K562 (cell line): ENCODE results near the gene LY6G6F. TPM values are rescaled to one million over a fixed set of nuclear protein-coding genes. Genes with fewer than 3 reads are reported as not detected.

Experiments used
- ATAC-seq: fragments of 200-7000 bp; cut with Tn5 transposase; 3 replicates; pipeline ENCODE4 v1.9.1; 2020; ENCODE audit warnings: moderate library complexity
- BruUV-seq: library from RNA; stranded (reverse); fragments of 400-500 nt; replicated peaks from 2 replicates; lab custom pipeline; 2021; lab: Mats Ljungman, UMichigan
- CTCF ChIA-PET: fragments of 300-600 bp; formaldehyde crosslinking; extraction: SDS; loops from one replicate; lab custom pipeline; 2021; ENCODE audit warnings: low intra/inter-chr PET ratio; lab: Yijun Ruan, JAX
- POLR2A ChIA-PET: fragments of 300-600, 350-650 bp; sonication (Branson Sonifier 250); formaldehyde crosslinking; extraction: SDS; loops from one replicate; lab custom pipeline; 2021; ENCODE audit warnings: antibody characterized with exemption, inconsistent platforms; lab: Yijun Ruan, JAX
- DNase-seq, 4 experiments: peaks; one replicate each; pipeline versions ENCODE4 v3.0.0 to v3.0.0-alpha.2; 2011 to 2018; ENCODE audit warnings: low spot score in 3 of 4, mixed read lengths in 3 of 4; ENCODE audit errors: extremely low read depth in 1 of 4
- FAIRE-seq: peaks from 2 replicates; lab custom pipeline; 2011; peaks lifted over from hg19 to GRCh38; lab: Jason Lieb, UNC
- H2AFZ ChIP-seq: 2 replicates; pipeline ENCODE4 v1.6.0; 2011; ENCODE audit warnings: low read depth, low read length, control low read depth, inconsistent platforms
- H3K27ac ChIP-seq: fragments of 200-600 bp; 3 replicates; pipeline ENCODE4 v1.8.0; 2011; ENCODE audit warnings: low read depth, mild to moderate bottlenecking, control low read depth, inconsistent platforms, low read length, moderate library complexity, mixed read lengths; ENCODE audit errors: extremely low read depth
- H3K27me3 ChIP-seq, 2 experiments: fragments of 300-600 bp in 1 of 2; 2 replicates in 1 of 2; 3 replicates in 1 of 2; pipeline versions ENCODE4 v1.6.0 to v1.8.0; 2011; ENCODE audit warnings: inconsistent platforms in 2 of 2, low read length in 2 of 2, mild to moderate bottlenecking in 1 of 2, mixed read lengths in 1 of 2, moderate library complexity in 1 of 2; ENCODE audit not compliant: control insufficient read depth in 2 of 2, insufficient read depth in 2 of 2
- H3K36me3 ChIP-seq: fragments of 300-600 bp; 3 replicates; pipeline ENCODE4 v1.8.0; 2011; ENCODE audit warnings: mild to moderate bottlenecking, low read length, inconsistent platforms; ENCODE audit not compliant: control insufficient read depth, insufficient read depth
- H3K4me1 ChIP-seq, 2 experiments: fragments of 200-600 bp in 1 of 2; replicated peaks in 1 of 2; 2 replicates in 1 of 2; 3 replicates in 1 of 2; pipeline versions ENCODE4 v1.5.1 to v1.8.0; 2011; ENCODE audit warnings: inconsistent platforms in 2 of 2, low read length in 2 of 2, mild to moderate bottlenecking in 1 of 2, mixed read lengths in 1 of 2, moderate library complexity in 1 of 2; ENCODE audit not compliant: control insufficient read depth in 2 of 2, insufficient read depth in 2 of 2
- H3K4me2 ChIP-seq: 2 replicates; pipeline ENCODE4 v1.6.1; 2011; ENCODE audit warnings: low read length, control low read depth, inconsistent platforms, mixed read lengths; ENCODE audit not compliant: insufficient read depth
- H3K4me3 ChIP-seq: fragments of 200-600 bp; sonication (generic), shearing (Covaris generic); 2 replicates; pipeline ENCODE4 v1.5.1; 2016; ENCODE audit warnings: control low read depth, inconsistent platforms
- H3K79me2 ChIP-seq: fragments of 200-600 bp; 3 replicates; pipeline ENCODE4 v1.8.0; 2011; ENCODE audit warnings: low read length, inconsistent platforms; ENCODE audit not compliant: control insufficient read depth, insufficient read depth
- H3K9ac ChIP-seq, 2 experiments: 2 replicates each; pipeline versions ENCODE4 v1.6.0 to v1.6.1; 2011; ENCODE audit warnings: low read depth in 2 of 2, low read length in 2 of 2, control low read depth in 1 of 2, inconsistent platforms in 1 of 2, mild to moderate bottlenecking in 1 of 2, mixed read lengths in 1 of 2; ENCODE audit not compliant: insufficient read depth in 1 of 2
- H3K9me1 ChIP-seq: one replicate; pipeline ENCODE4 v1.6.0; 2011; ENCODE audit warnings: inconsistent platforms, mild to moderate bottlenecking, low read length, moderate library complexity; ENCODE audit not compliant: control insufficient read depth, insufficient read depth
- H3K9me3 ChIP-seq: replicated peaks from 2 replicates; pipeline ENCODE4 v1.5.1; 2011; ENCODE audit warnings: low read depth, low read length, inconsistent platforms; ENCODE audit not compliant: control insufficient read depth, insufficient read depth
- H4K20me1 ChIP-seq: replicated peaks from 2 replicates; pipeline ENCODE4 v1.6.1; 2011; ENCODE audit warnings: low read length, inconsistent platforms, mixed read lengths; ENCODE audit not compliant: control insufficient read depth, insufficient read depth
- BCLAF1 ChIP-seq, 2 experiments: fragments of 450-650 bp in 1 of 2; IDR thresholded peaks; 2 replicates each; pipeline ENCODE4 v1.6.1; 2011 to 2017; ENCODE audit warnings: low read depth in 2 of 2, antibody characterized with exemption in 1 of 2, borderline replicate concordance in 1 of 2, low read length in 1 of 2, mild to moderate bottlenecking in 1 of 2, mixed read lengths in 1 of 2; ENCODE audit not compliant: control insufficient read depth in 1 of 2
- CBFB ChIP-seq: sonication (generic); formaldehyde crosslinking; IDR thresholded peaks from 2 replicates; pipeline ENCODE4 v1.4.0; 2020; ENCODE audit warnings: mild to moderate bottlenecking, missing genetic modification reagents
- CCNT2 ChIP-seq: IDR thresholded peaks from 2 replicates; pipeline ENCODE4 v1.6.1; 2011; ENCODE audit warnings: borderline replicate concordance, low read depth, mild to moderate bottlenecking, moderate library complexity, mixed read lengths, low read length; ENCODE audit not compliant: insufficient read length; ENCODE audit errors: extremely low read depth
- ETV6 ChIP-seq, 3 experiments: fragments of 150-350 bp in 1 of 3; sonication (generic) in 1 of 3; formaldehyde crosslinking in 1 of 3; IDR thresholded peaks; 2 replicates each; pipeline versions ENCODE4 v1.6.1 to v1.8.0; 2014 to 2022; ENCODE audit warnings: borderline replicate concordance in 2 of 3, low read depth in 2 of 3, antibody characterized with exemption in 1 of 3, low read length in 1 of 3, mild to moderate bottlenecking in 1 of 3, missing genetic modification reagents in 1 of 3
- IFI16 ChIP-seq: fragments of 250-450 bp; sonication (Bioruptor Pico); IDR thresholded peaks from 2 replicates; pipeline ENCODE4 v2.1.2; 2022; ENCODE audit warnings: mild to moderate bottlenecking, inconsistent platforms
- ZNF174 ChIP-seq: fragments of 250-450 bp; sonication (Bioruptor Pico); IDR thresholded peaks from 2 replicates; pipeline ENCODE4 v1.4.0; 2020; ENCODE audit warnings: mild to moderate bottlenecking
- ZNF318 ChIP-seq, 2 experiments: fragments of 450-650 bp; IDR thresholded peaks; 2 replicates each; pipeline ENCODE4 v1.6.1; 2016; ENCODE audit warnings: mild to moderate bottlenecking in 2 of 2, borderline replicate concordance in 1 of 2, low read depth in 1 of 2, moderate library complexity in 1 of 2
- WGBS: fragments of 100-300 bp; shearing (Covaris generic); methylation state at CpG from one replicate; pipeline ENCODE4 v1.1.6; 2016; ENCODE audit warnings: low coverage, mixed read lengths; ENCODE audit not compliant: insufficient coverage; ENCODE audit errors: missing lambda C conversion rate; 5-methylcytosine and 5-hydroxymethylcytosine counted together
- in situ Hi-C: fragments of 300-500 bp; cut with MboI; formaldehyde crosslinking; loops from 4 replicates; pipeline ENCODE4 v1.15.0; 2018; ENCODE audit warnings: inconsistent platforms, mixed read lengths
- intact Hi-C: fragments of 100-400 bp; cut with micrococcal nuclease; formaldehyde crosslinking; loops from 2 replicates; pipeline ENCODE4 v1.14.2; 2022
- polyA plus RNA-seq, 8 experiments: library from polyadenylated mRNA; depleted of rRNA in 4 of 8; stranded (reverse) in 5 of 8; unstranded in 3 of 8; fragments of >200 nt; fragmentation: Nextera tagmentation in 2 of 8; fragmentation: Illumina TruSeq in 1 of 8; extraction: Ambion mirVana in 2 of 8; extraction: Trizol in 1 of 8; gene quantifications; 2 replicates each; pipeline versions ENCODE4 v1.2.1 to v1.2.3, GENCODE V29; 2011 to 2014; ENCODE audit warnings: inconsistent platforms in 1 of 8, missing spikeins in 1 of 8
- total RNA-seq, 7 experiments: library from RNA; depleted of rRNA in 6 of 7; stranded (reverse); fragments of >200 nt in 6 of 7; fragmentation: Illumina TruSeq in 2 of 7; extraction: Trizol in 2 of 7; gene quantifications; 2 replicates each; pipeline versions ENCODE4 v1.2.1 to v1.2.3, GENCODE V29; 2011 to 2021; ENCODE audit warnings: low replicate concordance in 1 of 7

The LY6G6F gene
- total and polyA plus RNA-seq, 9 of the 15 experiments (the other 6 are each of a cell fraction or from before 2014, with no cell fraction given) = 0.14 to 0.50 (median 0.28) TPM; not detected in 2

GRCh38 chr6:31683591-31683990 is 23.1 kb upstream of the LY6G6F start:
- intact Hi-C loops = no loop called here
- TF ChIP-seq ZNF174 (CRISPR knock-in tag) (no peak), IFI16 (CRISPR knock-in tag) (no peak), ETV6 (IDR thresholded peaks at IDR 0.05; ENCODE audit: borderline replicate concordance in 1 of 2, low read depth in 2 of 2, low read length in 1 of 2) (no peak), ETV6 (CRISPR knock-in tag; IDR thresholded peaks at IDR 0.05; ENCODE audit: borderline replicate concordance) (no peak), CCNT2 (no peak), BCLAF1 (IDR thresholded peaks at IDR 0.05; ENCODE audit: borderline replicate concordance in 1 of 2, control insufficient read depth in 1 of 2, low read depth in 2 of 2, low read length in 1 of 2) (no peak), ZNF318 (IDR thresholded peaks at IDR 0.05; ENCODE audit: borderline replicate concordance in 1 of 2, low read depth in 1 of 2) (no peak), CBFB (CRISPR knock-in tag) (no peak)

More at GRCh38 chr6:31683591-31683990, 23.1 kb upstream of the LY6G6F start:
- CTCF ChIA-PET = no interaction called here
- POLR2A ChIA-PET = interaction anchor here (0.6 to 2.2 kb wide), 13 partner anchors 10 to 154 kb away, joined by 3 to 16 read pairs (median 6); partner anchors contain the start of genes ABHD16A, BAG6, C6orf47 and CSNK2B
- Histone ChIP-seq H3K9me3 (no peaks in the 10 kb centered on the region), H3K9me1 (no peaks in the 10 kb centered on the region), H3K4me1 (peaks cover 25 to 44% of the 10 kb centered on the region in 2 experiments; a peak in 4 of 5 replicates), H3K27me3 (no peaks in the 10 kb centered on the region), H4K20me1 (no peaks in the 10 kb centered on the region), H3K36me3 (peaks cover 36% of the 10 kb centered on the region), H3K4me2 (no peak overlapping the region), H3K27ac (no peak overlapping the region), H2AFZ (no peak overlapping the region), H3K79me2 (no peaks in the 10 kb centered on the region; the same call in 2 of the 3 replicates), H3K9ac (peak overlapping the region in 1 of 2 experiments; percentile 59; a peak in 2 of 4 replicates), H3K4me3 (no peak overlapping the region)
- in situ Hi-C loops = no loop called here
- no TSS peak for BruUV-seq
- no peak for FAIRE-seq
- 84% methylated on average over 13 of the region's 13 CpGs for WGBS
- no peak for ATAC-seq
- no peak for DNase-seq
